ENCODE measurements around the gene DNAH11. TPM values are rescaled to one million over a fixed set of nuclear protein-coding genes. Genes with fewer than 3 reads are reported as not detected.

The DNAH11 gene
- total RNA-seq, 1 experiment from 2014 or later, result 1.6 TPM

GRCh38 chr7:21618706-21619105 is 75.9 kb downstream of the DNAH11 start:
- Histone ChIP-seq H3K4me3 (ENCODE audit: low read length) (no peak overlapping the region), H3K27me3 (ENCODE audit: low read length) (no peaks in the 10 kb centered on the region), H3K79me2 (ENCODE audit: low read length) (no peaks in the 10 kb centered on the region), H3F3A (ENCODE audit: low read length, unreplicated experiment) (no peaks in the 10 kb centered on the region), H3K9me2 (replicated peaks; ENCODE audit: low read length) (no peaks in the 10 kb centered on the region), H3K27ac (ENCODE audit: low read length) (0 out of 2 replicates have a peak overlapping the region, but pooled peaks have one; percentile 41), H4K20me1 (ENCODE audit: low read length) (no peaks in the 10 kb centered on the region), H3K9ac (ENCODE audit: low read length) (no peak overlapping the region), H3K4me1 (ENCODE audit: insufficient read depth, low read length) (peaks cover 22% of the 10 kb centered on the region), H3K9me3 (ENCODE audit: low read length) (no peaks in the 10 kb centered on the region), H2AFZ (ENCODE audit: low read length) (no peak overlapping the region), H3K4me2 (ENCODE audit: low read length) (peak overlapping the region; percentile 51; the same call in 1 of the 2 replicates), H3K36me3 (ENCODE audit: low read depth, low read length) (no peaks in the 10 kb centered on the region)
- ChIA-PET POLR2A (ENCODE audit: unreplicated experiment) (no interaction called here), CTCF (interaction anchor here (1.6 kb wide), 1 partner anchor 149 kb away, joined by 5 read pairs; no protein-coding TSS in a partner anchor)
- no peak for ATAC-seq
- no TSS peak for BruUV-seq (replicated peaks)
- DNase-seq, result no peak
- intact Hi-C loops (cut with micrococcal nuclease), result loop anchor here (1.0 kb wide), 1 partner anchor 38 kb away; no protein-coding TSS in a partner anchor
- TF ChIP-seq, protein P1, sequence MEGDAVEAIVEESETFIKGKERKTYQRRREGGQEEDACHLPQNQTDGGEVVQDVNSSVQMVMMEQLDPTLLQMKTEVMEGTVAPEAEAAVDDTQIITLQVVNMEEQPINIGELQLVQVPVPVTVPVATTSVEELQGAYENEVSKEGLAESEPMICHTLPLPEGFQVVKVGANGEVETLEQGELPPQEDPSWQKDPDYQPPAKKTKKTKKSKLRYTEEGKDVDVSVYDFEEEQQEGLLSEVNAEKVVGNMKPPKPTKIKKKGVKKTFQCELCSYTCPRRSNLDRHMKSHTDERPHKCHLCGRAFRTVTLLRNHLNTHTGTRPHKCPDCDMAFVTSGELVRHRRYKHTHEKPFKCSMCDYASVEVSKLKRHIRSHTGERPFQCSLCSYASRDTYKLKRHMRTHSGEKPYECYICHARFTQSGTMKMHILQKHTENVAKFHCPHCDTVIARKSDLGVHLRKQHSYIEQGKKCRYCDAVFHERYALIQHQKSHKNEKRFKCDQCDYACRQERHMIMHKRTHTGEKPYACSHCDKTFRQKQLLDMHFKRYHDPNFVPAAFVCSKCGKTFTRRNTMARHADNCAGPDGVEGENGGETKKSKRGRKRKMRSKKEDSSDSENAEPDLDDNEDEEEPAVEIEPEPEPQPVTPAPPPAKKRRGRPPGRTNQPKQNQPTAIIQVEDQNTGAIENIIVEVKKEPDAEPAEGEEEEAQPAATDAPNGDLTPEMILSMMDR (conservative IDR thresholded peaks at IDR 0.05; ENCODE audit: low read depth, low read length), result no peak
- TF ChIP-seq EZH2 (IDR thresholded peaks at IDR 0.05; ENCODE audit: low read length, unreplicated experiment) (no peak), EZH2phosphoT487 (IDR thresholded peaks at IDR 0.05; ENCODE audit: borderline replicate concordance, low read length) (no peak)

DNA sequence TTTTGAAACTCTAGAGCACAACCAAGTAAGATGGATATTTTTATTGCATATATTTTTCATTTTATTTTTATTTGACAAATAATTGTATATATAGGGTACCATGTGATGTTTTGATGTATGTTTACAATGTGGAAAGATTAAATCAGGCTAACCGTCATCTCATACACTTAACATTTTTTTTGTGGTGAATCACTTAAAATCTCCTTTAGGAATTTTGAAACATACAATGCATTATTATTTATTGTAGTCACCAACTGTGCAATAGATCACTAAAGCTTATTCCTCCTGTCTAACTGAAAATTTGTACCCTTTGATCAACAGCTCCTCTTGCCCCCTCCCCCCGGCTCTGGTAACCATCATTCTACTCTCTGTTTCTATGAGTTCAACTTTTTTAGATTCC is 77.2 kb downstream of the DNAH11 start:
- H3F3A ChIP-seq (ENCODE audit: low read length, unreplicated experiment), result no peaks in the 10 kb centered on the region
- TF ChIP-seq, protein P1 (conservative IDR thresholded peaks at IDR 0.05; ENCODE audit: low read depth, low read length), result no peak
- TF ChIP-seq EZH2phosphoT487 (IDR thresholded peaks at IDR 0.05; ENCODE audit: borderline replicate concordance, low read length) (no peak), EZH2 (IDR thresholded peaks at IDR 0.05; ENCODE audit: low read length, unreplicated experiment) (no peak)
- no peaks in the 10 kb centered on the region for H3K27me3 ChIP-seq (ENCODE audit: low read length)
- H3K36me3 ChIP-seq (ENCODE audit: low read depth, low read length), result no peaks in the 10 kb centered on the region
- no peaks in the 10 kb centered on the region for H4K20me1 ChIP-seq (ENCODE audit: low read length)
- H3K4me3 ChIP-seq (ENCODE audit: low read length), result no peak overlapping the region
- POLR2A ChIA-PET (ENCODE audit: unreplicated experiment), result no interaction called here
- H3K9me3 ChIP-seq (ENCODE audit: low read length), result no peaks in the 10 kb centered on the region
- CTCF ChIA-PET, result no interaction called here
- H3K9ac ChIP-seq (ENCODE audit: low read length), result no peak overlapping the region
- no peak overlapping the region for H3K4me2 ChIP-seq (ENCODE audit: low read length)
- H3K27ac ChIP-seq (ENCODE audit: low read length), result no peak overlapping the region
- ATAC-seq (no peak), DNase-seq (peak; percentile 30)
- H3K9me2 ChIP-seq (replicated peaks; ENCODE audit: low read length), result no peaks in the 10 kb centered on the region
- peaks cover 22% of the 10 kb centered on the region for H3K4me1 ChIP-seq (ENCODE audit: insufficient read depth, low read length)
- no peaks in the 10 kb centered on the region for H3K79me2 ChIP-seq (ENCODE audit: low read length)
- H2AFZ ChIP-seq (ENCODE audit: low read length), result no peak overlapping the region
- intact Hi-C loops (cut with micrococcal nuclease), result no loop called here
- no TSS peak for BruUV-seq (replicated peaks)

GRCh38 chr7:21624320-21624719 is 81.5 kb downstream of the DNAH11 start:
- no peaks in the 10 kb centered on the region for H3K9me2 ChIP-seq (replicated peaks; ENCODE audit: low read length)
- TF ChIP-seq, protein P1 (conservative IDR thresholded peaks at IDR 0.05; ENCODE audit: low read depth, low read length), result no peak
- TF ChIP-seq EZH2 (IDR thresholded peaks at IDR 0.05; ENCODE audit: low read length, unreplicated experiment), result no peak
- no peak for TF ChIP-seq EZH2phosphoT487 (IDR thresholded peaks at IDR 0.05; ENCODE audit: borderline replicate concordance, low read length)
- H3K79me2 ChIP-seq (ENCODE audit: low read length), result no peaks in the 10 kb centered on the region
- H4K20me1 ChIP-seq (ENCODE audit: low read length), result no peaks in the 10 kb centered on the region
- intact Hi-C loops (cut with micrococcal nuclease), result no loop called here
- no peaks in the 10 kb centered on the region for H3F3A ChIP-seq (ENCODE audit: low read length, unreplicated experiment)
- H2AFZ ChIP-seq (ENCODE audit: low read length), result no peak overlapping the region
- no peak overlapping the region for H3K9ac ChIP-seq (ENCODE audit: low read length)
- H3K27ac ChIP-seq (ENCODE audit: low read length), result no peak overlapping the region
- no peak overlapping the region for H3K4me2 ChIP-seq (ENCODE audit: low read length)
- no TSS peak for BruUV-seq (replicated peaks)
- no peak overlapping the region for H3K4me3 ChIP-seq (ENCODE audit: low read length)
- no peaks in the 10 kb centered on the region for H3K36me3 ChIP-seq (ENCODE audit: low read depth, low read length)
- POLR2A ChIA-PET (ENCODE audit: unreplicated experiment), result no interaction called here
- ATAC-seq (no peak), DNase-seq (no peak)
- no peaks in the 10 kb centered on the region for H3K27me3 ChIP-seq (ENCODE audit: low read length)
- no peaks in the 10 kb centered on the region for H3K9me3 ChIP-seq (ENCODE audit: low read length)
- H3K4me1 ChIP-seq (ENCODE audit: insufficient read depth, low read length), result no peaks in the 10 kb centered on the region
- CTCF ChIA-PET, result no interaction called here

All from PC-3 (cell line).